ENCODE data around the gene FAR1.

- TF ChIP-seq REST (IDR thresholded peaks at IDR 0.05; ENCODE audit: low read depth) (no peak), FOXM1 (IDR thresholded peaks at IDR 0.05; ENCODE audit: borderline replicate concordance, low read depth) (no peak), MAX (IDR thresholded peaks at IDR 0.05) (no peak), CREB1 (IDR thresholded peaks at IDR 0.05; ENCODE audit: low read depth) (no peak)
Measured at GRCh38 chr11:13777341-13777985, 109.0 kb downstream of the FAR1 start.
